ENCODE results near the gene RUFY3. TPM values are rescaled to one million over a fixed set of nuclear protein-coding genes. Genes with fewer than 3 reads are reported as not detected.

RUFY3 gene
- total RNA-seq, 3 donors from 2014 or later: 60.0 to 95.9 (median 83.6) TPM

GRCh38 chr4:70801265-70801809 lies 79.6 kb downstream of the RUFY3 start:
- intact Hi-C loops (cut with DNase I; ENCODE audit: low total_unique reads): no loop called here
- DNase-seq (ENCODE audit: low spot score in 2 of 2): no peak
- H3K4me1 ChIP-seq: no peaks in the 10 kb centered on the region
- H3K9me3 ChIP-seq: no peaks in the 10 kb centered on the region
- H3K27ac ChIP-seq: no peak overlapping the region
- no peaks in the 10 kb centered on the region for H3K27me3 ChIP-seq
- H3K36me3 ChIP-seq: no peaks in the 10 kb centered on the region
- TF ChIP-seq POLR2A (IDR thresholded peaks at IDR 0.05): no peak
- TF ChIP-seq POLR2AphosphoS5 (IDR thresholded peaks at IDR 0.05): no peak
- H3K4me3 ChIP-seq: no peak overlapping the region

GRCh38 chr4:70802928-70803580 lies 81.3 kb downstream of the RUFY3 start:
- H3K36me3 ChIP-seq: no peaks in the 10 kb centered on the region
- no peak for DNase-seq (ENCODE audit: low spot score in 2 of 2)
- TF ChIP-seq POLR2A (IDR thresholded peaks at IDR 0.05) (no peak), POLR2AphosphoS5 (IDR thresholded peaks at IDR 0.05) (no peak), CTCF (IDR thresholded peaks at IDR 0.05) (no peak)
- intact Hi-C loops (cut with DNase I; ENCODE audit: low total_unique reads): no loop called here
- no peaks in the 10 kb centered on the region for H3K4me1 ChIP-seq
- H3K4me3 ChIP-seq: no peak overlapping the region
- H3K27ac ChIP-seq: no peak overlapping the region
- no peaks in the 10 kb centered on the region for H3K27me3 ChIP-seq
- no peaks in the 10 kb centered on the region for H3K9me3 ChIP-seq

GRCh38 chr4:70808151-70808550 lies 86.4 kb downstream of the RUFY3 start:
- TF ChIP-seq CTCF (IDR thresholded peaks at IDR 0.05) (no peak), POLR2AphosphoS5 (IDR thresholded peaks at IDR 0.05) (no peak), POLR2A (IDR thresholded peaks at IDR 0.05) (no peak)
- intact Hi-C loops (cut with DNase I; ENCODE audit: low total_unique reads): no loop called here
- no peaks in the 10 kb centered on the region for H3K27me3 ChIP-seq

GRCh38 chr4:70815370-70815769 lies 93.6 kb downstream of the RUFY3 start:
- DNase-seq (ENCODE audit: low spot score in 2 of 2): no peak
- Histone ChIP-seq H3K36me3 (peaks cover 9% of the 10 kb centered on the region), H3K9me3 (no peaks in the 10 kb centered on the region), H3K4me3 (no peak overlapping the region), H3K27me3 (no peaks in the 10 kb centered on the region), H3K27ac (no peak overlapping the region), H3K4me1 (no peaks in the 10 kb centered on the region)
- intact Hi-C loops (cut with DNase I; ENCODE audit: low total_unique reads): loop anchor here (2.0 kb wide), 1 partner anchor 53 kb away; no protein-coding TSS in a partner anchor
- TF ChIP-seq POLR2AphosphoS5 (IDR thresholded peaks at IDR 0.05): no peak
- no peak for TF ChIP-seq POLR2A (IDR thresholded peaks at IDR 0.05)
- no peak for TF ChIP-seq CTCF (IDR thresholded peaks at IDR 0.05)

More at GRCh38 chr4:70808151-70808550, 86.4 kb downstream of the RUFY3 start:
- no peak for DNase-seq (ENCODE audit: low spot score in 2 of 2)
- Histone ChIP-seq H3K4me3 (no peak overlapping the region), H3K9me3 (no peaks in the 10 kb centered on the region), H3K4me1 (no peaks in the 10 kb centered on the region), H3K27ac (no peak overlapping the region), H3K36me3 (no peaks in the 10 kb centered on the region)

GRCh38 chr4:70816894-70817293 lies 95.1 kb downstream of the RUFY3 start:
- peaks cover 9% of the 10 kb centered on the region for H3K36me3 ChIP-seq
- H3K27ac ChIP-seq: no peak overlapping the region
- no peaks in the 10 kb centered on the region for H3K9me3 ChIP-seq
- H3K27me3 ChIP-seq: no peaks in the 10 kb centered on the region
- H3K4me1 ChIP-seq: no peaks in the 10 kb centered on the region
- no peak for DNase-seq (ENCODE audit: low spot score in 2 of 2)
- intact Hi-C loops (cut with DNase I; ENCODE audit: low total_unique reads): no loop called here
- no peak for TF ChIP-seq POLR2A (IDR thresholded peaks at IDR 0.05)
- TF ChIP-seq POLR2AphosphoS5 (IDR thresholded peaks at IDR 0.05): no peak
- no peak for TF ChIP-seq CTCF (IDR thresholded peaks at IDR 0.05)
- H3K4me3 ChIP-seq: no peak overlapping the region
